ENCODE data around the gene S1PR3. TPM values are rescaled to one million over a fixed set of nuclear protein-coding genes. Genes with fewer than 3 reads are reported as not detected.

S1PR3 gene
- total RNA-seq, 1 donor from 2014 or later, result 4.5 TPM

GRCh38 chr9:89014153-89014552 lies 22.9 kb downstream of the S1PR3 start:
- Mint-ChIP-seq H3K36me3 (ENCODE audit: low read depth) (no peaks in the 10 kb centered on the region), H3K27ac (ENCODE audit: unreplicated experiment) (no peak overlapping the region), H3K4me1 (ENCODE audit: low read depth) (peaks cover 8% of the 10 kb centered on the region), H3K27me3 (ENCODE audit: low read depth) (no peaks in the 10 kb centered on the region), H3K9me3 (ENCODE audit: low read depth) (peaks cover 4% of the 10 kb centered on the region), H3K4me3 (ENCODE audit: unreplicated experiment) (no peak overlapping the region)
- no peak for TF ChIP-seq CTCF (IDR thresholded peaks at IDR 0.05)
- DNase-seq (ENCODE audit: low spot score), result no peak

- DNase-seq (ENCODE audit: low spot score), result no peak
- H3K27me3 Mint-ChIP-seq (ENCODE audit: low read depth), result no peaks in the 10 kb centered on the region
- H3K9me3 Mint-ChIP-seq (ENCODE audit: low read depth), result peaks cover 9% of the 10 kb centered on the region
- no peak overlapping the region for H3K27ac Mint-ChIP-seq (ENCODE audit: unreplicated experiment)
- H3K4me3 Mint-ChIP-seq (ENCODE audit: unreplicated experiment), result no peak overlapping the region
- H3K36me3 Mint-ChIP-seq (ENCODE audit: low read depth), result no peaks in the 10 kb centered on the region
- no peak for TF ChIP-seq CTCF (IDR thresholded peaks at IDR 0.05)
- peaks cover 8% of the 10 kb centered on the region for H3K4me1 Mint-ChIP-seq (ENCODE audit: low read depth)
Observed at GRCh38 chr9:89015336-89015735, 24.1 kb downstream of the S1PR3 start.

GRCh38 chr9:89020754-89021153 lies 29.5 kb downstream of the S1PR3 start:
- no peaks in the 10 kb centered on the region for H3K27me3 Mint-ChIP-seq (ENCODE audit: low read depth)
- peaks cover 9% of the 10 kb centered on the region for H3K9me3 Mint-ChIP-seq (ENCODE audit: low read depth)
- no peak overlapping the region for H3K27ac Mint-ChIP-seq (ENCODE audit: unreplicated experiment)
- H3K4me1 Mint-ChIP-seq (ENCODE audit: low read depth), result peaks cover 20% of the 10 kb centered on the region
- H3K4me3 Mint-ChIP-seq (ENCODE audit: unreplicated experiment), result no peak overlapping the region
- no peak for DNase-seq (ENCODE audit: low spot score)
- H3K36me3 Mint-ChIP-seq (ENCODE audit: low read depth), result no peaks in the 10 kb centered on the region
- no peak for TF ChIP-seq CTCF (IDR thresholded peaks at IDR 0.05)

GRCh38 chr9:89021154-89021803 lies 30.0 kb downstream of the S1PR3 start:
- peak overlapping the region; percentile 60 for H3K27ac Mint-ChIP-seq (ENCODE audit: unreplicated experiment)
- TF ChIP-seq CTCF (IDR thresholded peaks at IDR 0.05), result no peak
- no peak overlapping the region for H3K4me3 Mint-ChIP-seq (ENCODE audit: unreplicated experiment)
- peaks cover 9% of the 10 kb centered on the region for H3K9me3 Mint-ChIP-seq (ENCODE audit: low read depth)
- no peaks in the 10 kb centered on the region for H3K27me3 Mint-ChIP-seq (ENCODE audit: low read depth)
- DNase-seq (ENCODE audit: low spot score), result no peak
- peaks cover 20% of the 10 kb centered on the region for H3K4me1 Mint-ChIP-seq (ENCODE audit: low read depth)
- no peaks in the 10 kb centered on the region for H3K36me3 Mint-ChIP-seq (ENCODE audit: low read depth)

- Mint-ChIP-seq H3K27ac (ENCODE audit: unreplicated experiment) (no peak overlapping the region), H3K36me3 (ENCODE audit: low read depth) (no peaks in the 10 kb centered on the region), H3K27me3 (ENCODE audit: low read depth) (no peaks in the 10 kb centered on the region), H3K4me1 (ENCODE audit: low read depth) (peaks cover 20% of the 10 kb centered on the region), H3K9me3 (ENCODE audit: low read depth) (peaks cover 9% of the 10 kb centered on the region), H3K4me3 (ENCODE audit: unreplicated experiment) (no peak overlapping the region)
- no peak for DNase-seq (ENCODE audit: low spot score)
- TF ChIP-seq CTCF (IDR thresholded peaks at IDR 0.05), result no peak
Observed at GRCh38 chr9:89022001-89022759, 30.9 kb downstream of the S1PR3 start.

All from chondrocyte (in vitro differentiated cells).